GM19193 (cell line): Measurements from ENCODE around the gene TWIST2.

Experiments
- POLR2A ChIP-seq: IDR thresholded peaks from 4 replicates; pipeline ENCODE4 v1.6.1; 2011; ENCODE audit not compliant: insufficient read depth, insufficient read length; ENCODE audit errors: extremely low read depth

The TWIST2 gene

DNA sequence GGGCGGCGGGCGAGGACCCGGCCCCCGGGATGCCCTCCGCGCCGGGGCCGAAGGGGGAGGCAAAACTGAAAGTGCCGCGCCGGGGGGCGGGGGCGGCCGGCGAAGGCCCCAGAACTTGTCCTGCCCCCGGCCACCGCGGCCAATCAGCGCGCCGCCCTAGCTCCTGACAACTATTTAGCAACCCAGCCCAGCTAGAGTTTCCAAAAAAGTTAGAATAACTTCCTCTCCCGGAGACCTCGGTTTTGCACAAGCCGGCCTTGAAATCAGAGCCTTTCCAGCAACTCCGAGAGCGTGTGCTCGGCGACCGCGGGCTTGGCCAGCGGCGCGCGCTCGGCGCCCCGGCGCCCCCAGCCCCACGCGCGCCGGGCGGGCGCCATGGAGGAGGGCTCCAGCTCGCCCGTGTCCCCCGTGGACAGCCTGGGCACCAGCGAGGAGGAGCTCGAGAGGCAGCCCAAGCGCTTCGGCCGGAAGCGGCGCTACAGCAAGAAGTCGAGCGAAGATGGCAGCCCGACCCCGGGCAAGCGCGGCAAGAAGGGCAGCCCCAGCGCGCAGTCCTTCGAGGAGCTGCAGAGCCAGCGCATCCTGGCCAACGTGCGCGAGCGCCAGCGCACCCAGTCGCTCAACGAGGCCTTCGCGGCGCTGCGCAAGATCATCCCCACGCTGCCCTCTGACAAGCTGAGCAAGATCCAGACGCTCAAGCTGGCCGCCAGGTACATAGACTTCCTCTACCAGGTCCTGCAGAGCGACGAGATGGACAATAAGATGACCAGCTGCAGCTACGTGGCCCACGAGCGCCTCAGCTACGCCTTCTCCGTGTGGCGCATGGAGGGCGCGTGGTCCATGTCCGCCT is at the start of gene TWIST2:
Gene TWIST2 (plus strand): TSS at position 245 of the 850 bp plus-strand sequence. CDS start 131 bp downstream, at position 376.
- TF ChIP-seq POLR2A, result no peak

- TF ChIP-seq POLR2A, result no peak
These were observed 46.1 kb upstream of the TWIST2 start for GRCh38 chr2:238801791-238802190.

GRCh38 chr2:238802957-238803356 is 44.9 kb upstream of the TWIST2 start:
- TF ChIP-seq POLR2A, result no peak

GRCh38 chr2:238803996-238804870 is 43.7 kb upstream of the TWIST2 start:
- no peak for TF ChIP-seq POLR2A

- TF ChIP-seq POLR2A, result no peak
These were observed 39.1 kb upstream of the TWIST2 start for GRCh38 chr2:238808761-238809160.

GRCh38 chr2:238810321-238810720 is 37.6 kb upstream of the TWIST2 start:
- TF ChIP-seq POLR2A, result no peak

DNA sequence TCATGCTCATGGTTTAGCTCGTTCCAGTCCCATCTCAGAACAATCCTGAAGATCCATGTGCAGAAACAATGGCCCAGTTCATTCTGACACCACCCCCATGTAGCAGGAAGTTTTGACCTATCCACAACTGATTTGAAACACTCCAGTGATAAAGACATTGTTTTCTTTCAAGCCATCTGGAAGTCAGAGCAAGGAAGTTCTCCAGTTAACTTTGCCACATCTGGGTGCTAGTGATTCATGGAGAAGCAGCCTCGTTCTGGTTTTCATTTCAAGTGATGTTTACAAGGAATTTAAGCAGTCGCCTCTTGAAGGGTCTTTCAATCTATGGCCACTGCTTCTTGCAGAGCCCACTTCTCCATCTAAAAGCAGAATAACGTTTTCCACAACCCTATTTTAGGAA is 36.6 kb upstream of the TWIST2 start:
- TF ChIP-seq POLR2A, result no peak

DNA sequence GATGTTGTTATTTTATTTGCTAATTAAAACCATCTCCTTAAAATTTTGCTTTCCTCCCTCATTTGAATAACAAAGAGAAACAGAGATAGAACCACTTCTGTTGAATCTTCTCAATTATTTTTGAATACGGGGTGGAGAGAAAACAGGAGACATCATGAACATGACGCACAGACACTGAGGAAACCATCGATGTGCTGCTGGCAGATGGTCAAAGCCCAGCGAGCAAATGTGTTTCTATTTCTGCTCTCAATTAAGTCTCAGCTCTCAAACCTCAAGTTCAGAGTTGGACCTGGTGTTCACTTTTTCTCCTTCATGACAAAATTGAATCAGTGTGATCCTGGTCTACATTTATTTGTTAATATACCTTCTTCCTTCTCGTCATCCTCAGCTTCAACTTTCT is 36.1 kb upstream of the TWIST2 start:
- no peak for TF ChIP-seq POLR2A

GRCh38 chr2:238813109-238813508 is 34.8 kb upstream of the TWIST2 start:
- TF ChIP-seq POLR2A, result no peak

GRCh38 chr2:238814815-238815214 is 33.1 kb upstream of the TWIST2 start:
- TF ChIP-seq POLR2A, result no peak

DNA sequence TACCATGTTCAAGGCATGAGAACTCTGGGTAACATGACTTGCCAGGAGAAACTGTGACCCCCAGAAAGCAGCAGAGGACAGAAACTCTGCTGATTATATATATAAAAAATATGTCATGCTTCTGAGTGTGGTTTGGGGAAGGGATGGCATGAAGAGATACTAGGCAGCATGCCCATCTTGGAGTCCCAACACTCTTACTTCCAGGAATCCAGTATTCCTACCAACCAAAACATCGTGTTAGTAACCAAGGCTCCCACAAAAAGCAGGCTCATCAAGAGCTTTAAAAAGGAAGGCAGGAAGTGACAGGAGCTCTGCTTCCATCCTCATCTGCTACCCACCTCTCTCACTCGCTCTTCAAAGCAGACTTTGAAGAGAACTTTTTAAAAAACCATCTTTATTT is 31.6 kb upstream of the TWIST2 start:
- TF ChIP-seq POLR2A, result no peak

DNA sequence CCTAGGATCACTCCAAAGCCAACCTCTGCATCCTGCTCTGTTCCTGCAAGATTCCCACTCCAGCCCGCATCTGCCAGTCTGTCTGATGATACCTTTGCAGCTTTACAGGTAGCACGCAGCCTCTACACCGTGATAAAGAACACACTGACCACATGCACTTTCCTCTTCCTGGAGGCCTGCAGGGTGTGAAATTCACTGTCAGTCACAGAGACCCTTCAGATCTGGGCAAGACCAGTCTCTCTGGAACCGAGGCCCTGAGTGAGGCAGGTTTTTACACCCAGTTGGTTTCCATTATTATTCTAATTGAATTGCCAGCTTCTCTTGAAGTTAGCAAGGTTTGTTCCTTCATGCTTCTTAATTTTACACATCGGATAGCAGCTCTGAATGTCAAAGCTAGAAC is 30.5 kb upstream of the TWIST2 start:
- no peak for TF ChIP-seq POLR2A

DNA sequence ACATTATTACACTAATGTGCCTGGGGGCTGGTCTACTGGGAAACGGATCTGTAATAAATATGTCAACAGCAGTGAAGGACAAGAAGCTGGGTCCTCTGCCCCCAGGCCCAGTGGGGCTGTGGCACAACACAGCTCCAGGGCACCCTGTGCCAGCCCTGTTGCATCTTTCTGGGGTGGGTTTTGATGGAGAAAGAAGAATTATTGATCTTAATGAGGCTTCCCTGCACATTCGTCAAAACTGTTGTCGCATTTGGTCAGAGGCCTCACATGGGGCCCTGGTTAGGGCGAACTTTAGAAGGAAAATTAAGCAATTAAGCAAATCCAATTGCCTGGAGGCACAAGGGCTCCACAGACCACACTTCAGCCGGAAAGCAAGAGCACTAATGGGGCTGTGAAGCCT is 30.0 kb upstream of the TWIST2 start:
- no peak for TF ChIP-seq POLR2A

- TF ChIP-seq POLR2A, result no peak
These were observed 29.3 kb upstream of the TWIST2 start for GRCh38 chr2:238818561-238818960.

- no peak for TF ChIP-seq POLR2A
These were observed 27.7 kb upstream of the TWIST2 start for GRCh38 chr2:238820197-238820596.

- TF ChIP-seq POLR2A, result no peak
These were observed 27.0 kb upstream of the TWIST2 start for GRCh38 chr2:238820916-238821315.

DNA sequence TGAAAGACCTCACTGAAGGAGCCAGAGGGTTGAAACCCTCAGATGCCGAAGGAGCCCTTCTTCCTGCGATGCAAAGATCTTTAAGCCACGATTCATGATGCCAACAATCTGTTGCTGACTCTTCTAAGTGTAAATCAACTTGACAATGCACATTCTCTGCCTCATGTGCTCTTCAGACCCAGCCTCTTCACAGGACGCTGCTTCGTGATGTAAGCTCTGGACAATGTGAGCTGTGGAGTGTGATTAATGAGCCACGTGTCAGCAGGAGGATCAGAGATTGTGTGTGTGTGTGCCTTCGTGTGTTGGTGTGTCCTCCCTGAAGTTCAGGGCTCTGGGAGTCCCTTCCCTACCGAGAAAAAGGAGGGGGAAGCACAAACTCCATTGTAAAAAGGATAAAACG is 26.5 kb upstream of the TWIST2 start:
- no peak for TF ChIP-seq POLR2A
